ENCODE data around the gene ARPC4.

Gene ARPC4

DNA sequence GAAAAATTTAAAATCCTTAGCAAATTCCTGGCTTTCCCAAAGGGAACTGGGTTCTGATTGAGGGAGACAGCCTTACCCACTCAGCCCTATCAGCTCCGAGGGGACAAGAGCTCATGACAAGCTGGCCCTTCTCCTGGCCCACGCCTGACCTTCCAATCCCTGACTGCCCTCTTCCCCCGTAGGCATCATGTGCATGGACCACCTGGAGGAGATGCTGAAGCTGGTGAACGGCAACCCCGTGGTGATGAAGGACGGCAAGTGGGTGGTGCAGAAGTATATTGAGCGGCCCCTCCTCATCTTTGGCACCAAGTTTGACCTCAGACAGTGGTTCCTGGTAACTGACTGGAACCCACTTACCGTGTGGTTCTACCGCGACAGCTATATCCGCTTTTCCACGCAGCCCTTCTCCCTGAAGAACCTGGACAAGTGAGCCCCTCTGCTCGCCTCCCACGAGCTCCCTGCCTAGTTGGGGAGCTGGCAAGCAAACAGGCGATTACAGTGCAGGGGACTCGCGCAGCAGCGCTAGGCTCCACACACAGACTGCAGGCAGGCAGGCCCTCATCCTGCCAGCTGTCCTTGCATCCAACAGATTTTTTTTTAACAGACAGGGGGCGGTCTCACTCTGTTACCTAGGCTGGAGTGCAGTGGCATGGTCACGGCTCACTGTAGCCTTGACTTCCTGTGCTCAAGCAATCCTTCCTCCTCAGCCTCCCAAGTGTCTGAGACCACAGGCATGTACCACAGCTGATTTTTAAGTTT lies 34.1 kb downstream of the ARPC4 start:
- TF ChIP-seq EGR1 (IDR thresholded peaks at IDR 0.05) (no peak), RAD21 (IDR thresholded peaks at IDR 0.05; ENCODE audit: low read depth) (peak; percentile 62)

DNA sequence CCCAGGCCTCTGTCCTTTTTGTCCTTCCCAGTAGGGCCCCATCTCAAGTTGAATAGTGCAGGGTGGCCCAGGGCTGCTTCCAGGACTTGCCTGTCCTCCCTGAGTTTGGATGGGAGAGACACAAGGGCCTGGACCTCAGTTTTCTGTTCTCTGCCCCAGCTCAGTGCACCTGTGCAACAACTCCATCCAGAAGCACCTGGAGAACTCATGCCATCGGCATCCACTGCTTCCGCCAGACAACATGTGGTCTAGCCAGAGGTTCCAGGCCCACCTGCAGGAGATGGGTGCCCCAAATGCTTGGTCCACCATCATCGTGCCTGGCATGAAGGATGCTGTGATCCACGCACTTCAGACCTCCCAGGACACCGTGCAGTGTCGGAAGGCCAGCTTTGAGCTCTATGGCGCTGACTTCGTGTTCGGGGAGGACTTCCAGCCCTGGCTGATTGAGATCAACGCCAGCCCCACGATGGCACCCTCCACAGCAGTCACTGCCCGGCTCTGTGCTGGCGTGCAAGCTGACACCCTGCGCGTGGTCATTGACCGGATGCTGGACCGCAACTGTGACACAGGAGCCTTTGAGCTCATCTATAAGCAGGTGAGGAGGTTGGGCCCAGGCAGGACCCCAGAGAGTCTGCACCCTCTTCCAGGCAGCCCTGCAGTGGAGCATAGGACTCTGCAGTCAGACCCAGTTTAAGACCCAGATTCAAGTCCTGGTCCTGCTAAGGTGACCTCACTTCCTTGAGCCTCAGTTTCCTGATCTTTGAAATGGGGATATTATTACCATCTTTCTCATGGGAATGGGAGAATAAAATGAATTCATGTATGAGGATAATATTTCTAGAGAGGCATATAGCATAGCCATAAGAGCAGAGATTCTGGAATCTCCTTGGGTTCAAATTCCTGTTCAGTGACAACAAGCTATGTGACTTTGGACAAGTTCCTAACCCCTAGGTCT lies 36.2 kb downstream of the ARPC4 start:
- TF ChIP-seq, protein P1, sequence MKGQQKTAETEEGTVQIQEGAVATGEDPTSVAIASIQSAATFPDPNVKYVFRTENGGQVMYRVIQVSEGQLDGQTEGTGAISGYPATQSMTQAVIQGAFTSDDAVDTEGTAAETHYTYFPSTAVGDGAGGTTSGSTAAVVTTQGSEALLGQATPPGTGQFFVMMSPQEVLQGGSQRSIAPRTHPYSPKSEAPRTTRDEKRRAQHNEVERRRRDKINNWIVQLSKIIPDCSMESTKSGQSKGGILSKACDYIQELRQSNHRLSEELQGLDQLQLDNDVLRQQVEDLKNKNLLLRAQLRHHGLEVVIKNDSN (IDR thresholded peaks at IDR 0.05) = no peak
- no peak for TF ChIP-seq TEAD4 (IDR thresholded peaks at IDR 0.05)

DNA sequence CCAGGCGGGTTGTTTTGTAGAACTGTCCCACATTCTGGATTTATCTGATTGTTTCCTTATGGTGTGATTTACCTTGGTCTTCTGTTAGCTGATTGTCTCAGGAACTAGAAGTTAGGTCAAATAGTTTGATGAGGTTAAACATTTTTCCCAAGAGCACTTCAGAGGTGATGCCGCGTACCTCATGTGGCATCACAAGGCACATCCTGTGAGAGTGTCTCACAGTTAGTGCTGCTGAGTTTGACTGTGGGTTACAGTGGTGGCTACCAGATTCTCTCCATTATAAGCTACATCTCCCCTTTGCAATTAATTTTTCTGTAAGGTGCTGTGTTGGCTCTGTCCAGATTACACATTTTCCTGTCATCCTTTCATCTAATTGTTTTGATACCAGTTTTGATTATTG lies 38.4 kb downstream of the ARPC4 start:
- TF ChIP-seq, protein P1 (IDR thresholded peaks at IDR 0.05) = no peak
- TF ChIP-seq CREB1 (IDR thresholded peaks at IDR 0.05; ENCODE audit: low read depth) = no peak
- TF ChIP-seq EGR1 (IDR thresholded peaks at IDR 0.05) = no peak
- TF ChIP-seq RAD21 (IDR thresholded peaks at IDR 0.05; ENCODE audit: low read depth) = no peak
- TF ChIP-seq ZBTB7A (IDR thresholded peaks at IDR 0.05; ENCODE audit: low read depth) = no peak
- TF ChIP-seq NFIC (IDR thresholded peaks at IDR 0.05) = no peak
- TF ChIP-seq EP300 (IDR thresholded peaks at IDR 0.05; ENCODE audit: borderline replicate concordance) = no peak
- TF ChIP-seq FOXM1 (IDR thresholded peaks at IDR 0.05; ENCODE audit: borderline replicate concordance, low read depth) = no peak
- no peak for TF ChIP-seq TCF12 (IDR thresholded peaks at IDR 0.05; ENCODE audit: low read depth)
- no peak for TF ChIP-seq TAF1 (IDR thresholded peaks at IDR 0.05; ENCODE audit: low read depth)
- TF ChIP-seq, protein P2, sequence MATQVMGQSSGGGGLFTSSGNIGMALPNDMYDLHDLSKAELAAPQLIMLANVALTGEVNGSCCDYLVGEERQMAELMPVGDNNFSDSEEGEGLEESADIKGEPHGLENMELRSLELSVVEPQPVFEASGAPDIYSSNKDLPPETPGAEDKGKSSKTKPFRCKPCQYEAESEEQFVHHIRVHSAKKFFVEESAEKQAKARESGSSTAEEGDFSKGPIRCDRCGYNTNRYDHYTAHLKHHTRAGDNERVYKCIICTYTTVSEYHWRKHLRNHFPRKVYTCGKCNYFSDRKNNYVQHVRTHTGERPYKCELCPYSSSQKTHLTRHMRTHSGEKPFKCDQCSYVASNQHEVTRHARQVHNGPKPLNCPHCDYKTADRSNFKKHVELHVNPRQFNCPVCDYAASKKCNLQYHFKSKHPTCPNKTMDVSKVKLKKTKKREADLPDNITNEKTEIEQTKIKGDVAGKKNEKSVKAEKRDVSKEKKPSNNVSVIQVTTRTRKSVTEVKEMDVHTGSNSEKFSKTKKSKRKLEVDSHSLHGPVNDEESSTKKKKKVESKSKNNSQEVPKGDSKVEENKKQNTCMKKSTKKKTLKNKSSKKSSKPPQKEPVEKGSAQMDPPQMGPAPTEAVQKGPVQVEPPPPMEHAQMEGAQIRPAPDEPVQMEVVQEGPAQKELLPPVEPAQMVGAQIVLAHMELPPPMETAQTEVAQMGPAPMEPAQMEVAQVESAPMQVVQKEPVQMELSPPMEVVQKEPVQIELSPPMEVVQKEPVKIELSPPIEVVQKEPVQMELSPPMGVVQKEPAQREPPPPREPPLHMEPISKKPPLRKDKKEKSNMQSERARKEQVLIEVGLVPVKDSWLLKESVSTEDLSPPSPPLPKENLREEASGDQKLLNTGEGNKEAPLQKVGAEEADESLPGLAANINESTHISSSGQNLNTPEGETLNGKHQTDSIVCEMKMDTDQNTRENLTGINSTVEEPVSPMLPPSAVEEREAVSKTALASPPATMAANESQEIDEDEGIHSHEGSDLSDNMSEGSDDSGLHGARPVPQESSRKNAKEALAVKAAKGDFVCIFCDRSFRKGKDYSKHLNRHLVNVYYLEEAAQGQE (IDR thresholded peaks at IDR 0.05; ENCODE audit: low read depth) = no peak

DNA sequence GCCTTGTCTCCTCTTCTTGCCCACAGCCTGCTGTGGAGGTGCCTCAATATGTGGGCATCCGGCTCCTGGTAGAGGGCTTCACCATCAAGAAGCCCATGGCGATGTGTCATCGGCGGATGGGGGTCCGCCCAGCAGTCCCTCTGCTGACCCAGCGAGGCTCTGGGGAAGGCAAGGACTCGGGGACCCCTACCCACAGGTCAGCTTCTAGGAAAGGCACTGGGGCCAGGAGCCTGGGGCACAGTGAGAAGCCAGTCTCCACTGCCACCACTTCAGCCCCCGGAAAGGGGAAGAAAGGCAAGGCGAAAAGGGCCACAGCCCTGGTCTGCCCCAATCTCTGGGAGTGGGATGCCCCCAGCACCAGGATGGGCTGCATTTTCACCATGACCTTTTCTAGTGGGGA lies 40.2 kb downstream of the ARPC4 start:
- TF ChIP-seq TCF12 (IDR thresholded peaks at IDR 0.05; ENCODE audit: low read depth) (no peak), EP300 (IDR thresholded peaks at IDR 0.05; ENCODE audit: borderline replicate concordance) (no peak), TEAD4 (IDR thresholded peaks at IDR 0.05) (no peak), CEBPB (IDR thresholded peaks at IDR 0.05) (no peak), CREB1 (IDR thresholded peaks at IDR 0.05; ENCODE audit: low read depth) (no peak), YY1 (IDR thresholded peaks at IDR 0.05; ENCODE audit: low read depth) (no peak), ZBTB7A (IDR thresholded peaks at IDR 0.05; ENCODE audit: low read depth) (no peak), NFIC (IDR thresholded peaks at IDR 0.05) (no peak)

DNA sequence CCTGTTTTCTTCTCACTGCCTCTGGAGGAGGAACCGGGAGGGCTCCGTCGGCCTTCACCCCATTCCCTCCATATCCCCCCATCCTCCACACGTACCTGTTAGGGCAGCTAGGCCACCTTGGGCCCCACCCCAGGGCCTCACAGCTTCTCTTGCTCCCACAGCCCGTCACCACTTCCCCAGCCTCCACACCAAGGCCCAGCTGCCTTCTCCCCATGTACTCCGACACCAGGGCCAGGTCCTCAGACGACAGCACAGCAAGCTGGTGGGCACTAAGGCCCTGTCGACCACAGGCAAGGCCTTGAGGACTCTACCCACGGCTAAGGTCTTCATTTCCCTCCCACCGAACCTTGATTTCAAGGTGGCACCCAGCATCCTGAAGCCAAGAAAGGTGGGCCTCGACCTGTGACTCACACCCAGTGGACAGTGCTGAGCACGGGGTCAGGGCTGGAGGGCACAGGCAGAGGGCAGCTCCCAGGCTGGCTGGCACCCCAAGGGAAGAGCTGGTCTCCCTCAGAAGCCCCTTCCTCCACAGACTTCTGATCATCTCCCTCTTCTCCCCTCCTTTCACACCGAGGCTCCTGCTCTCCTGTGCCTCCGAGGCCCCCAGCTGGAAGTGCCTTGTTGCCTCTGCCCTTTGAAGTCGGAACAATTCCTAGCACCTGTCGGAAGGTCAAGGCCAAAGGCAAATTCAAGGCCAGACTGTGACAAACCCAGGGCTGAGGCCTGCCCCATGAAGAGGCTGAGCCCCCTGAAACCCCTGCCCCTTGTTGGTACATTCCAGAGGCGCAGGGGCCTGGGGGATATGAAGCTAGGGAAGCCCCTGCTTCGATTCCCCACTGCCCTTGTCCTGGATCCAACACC lies 41.9 kb downstream of the ARPC4 start:
- TF ChIP-seq RAD21 (IDR thresholded peaks at IDR 0.05; ENCODE audit: low read depth) = no peak
- TF ChIP-seq, protein P3, sequence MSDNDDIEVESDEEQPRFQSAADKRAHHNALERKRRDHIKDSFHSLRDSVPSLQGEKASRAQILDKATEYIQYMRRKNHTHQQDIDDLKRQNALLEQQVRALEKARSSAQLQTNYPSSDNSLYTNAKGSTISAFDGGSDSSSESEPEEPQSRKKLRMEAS (IDR thresholded peaks at IDR 0.05) = no peak
- TF ChIP-seq CREB1 (IDR thresholded peaks at IDR 0.05; ENCODE audit: low read depth) = no peak
- no peak for TF ChIP-seq EGR1 (IDR thresholded peaks at IDR 0.05)
- TF ChIP-seq NFIC (IDR thresholded peaks at IDR 0.05) = no peak
- no peak for TF ChIP-seq ZBTB7A (IDR thresholded peaks at IDR 0.05; ENCODE audit: low read depth)
- TF ChIP-seq TEAD4 (IDR thresholded peaks at IDR 0.05) = no peak
- no peak for TF ChIP-seq TCF12 (IDR thresholded peaks at IDR 0.05; ENCODE audit: low read depth)
- TF ChIP-seq, protein P1 (IDR thresholded peaks at IDR 0.05) = no peak
- TF ChIP-seq CEBPB (IDR thresholded peaks at IDR 0.05) = no peak
- no peak for TF ChIP-seq YY1 (IDR thresholded peaks at IDR 0.05; ENCODE audit: low read depth)
- no peak for TF ChIP-seq TAF1 (IDR thresholded peaks at IDR 0.05; ENCODE audit: low read depth)
- no peak for TF ChIP-seq FOXM1 (IDR thresholded peaks at IDR 0.05; ENCODE audit: borderline replicate concordance, low read depth)
- no peak for TF ChIP-seq EP300 (IDR thresholded peaks at IDR 0.05; ENCODE audit: borderline replicate concordance)
- TF ChIP-seq, protein P2 (IDR thresholded peaks at IDR 0.05; ENCODE audit: low read depth) = no peak

Measured in Ishikawa (cell line).